Lower leg skin (tissue), 4 donors: ENCODE data around the gene LSM5. TPM values are rescaled to one million over a fixed set of nuclear protein-coding genes. Genes with fewer than 3 reads are reported as not detected.

Source experiments
- DNase-seq, 2 donors: peaks; one replicate each; pipeline ENCODE4 v3.0.0-alpha.2; 2019; ENCODE audit warnings: low spot score in 2 of 2
- H3K4me3 ChIP-seq: fragments of 200-600 bp; sonication (generic); 2 replicates; pipeline ENCODE4 v1.5.1; 2017; ENCODE audit warnings: mild to moderate bottlenecking, low read depth; ENCODE audit not compliant: poor library complexity, severe bottlenecking
- CTCF ChIP-seq, 3 donors: fragments of 450-650 bp; IDR thresholded peaks; one replicate each; pipeline ENCODE4 v1.5.1; 2016; ENCODE audit warnings: antibody characterized with exemption in 3 of 3, mild to moderate bottlenecking in 3 of 3, moderate library complexity in 2 of 3
- POLR2A ChIP-seq, 2 donors: fragments of 450-650 bp; IDR thresholded peaks; one replicate each; pipeline ENCODE4 v1.6.1; 2016 to 2017; ENCODE audit warnings: antibody characterized with exemption in 2 of 2, mild to moderate bottlenecking in 1 of 2, moderate library complexity in 1 of 2
- WGBS, 2 donors: methylation state at CpG; one replicate each; pipeline ENCODE4 v1.1.5; 2018; 5-methylcytosine and 5-hydroxymethylcytosine counted together
- intact Hi-C: fragments of 100-400 bp; cut with DNase I; formaldehyde crosslinking; loops from one replicate; pipeline ENCODE4 v1.15.0; 2023; ENCODE audit warnings: low total_unique reads
- total RNA-seq, 4 donors: library from RNA; depleted of rRNA; stranded (reverse); fragments of >200 nt; gene quantifications; one replicate each; pipeline ENCODE4 v1.1.0, GENCODE V29; 2016

Gene LSM5
- 10 to 100 TPM; 10.7 to 15.0 (median 12.4) TPM for total RNA-seq

- 0 to 1% methylated on average over 37 to 38 of the region's 38 CpGs for WGBS, 2 donors
- intact Hi-C loops, result no loop called here
- peak within 1 kb of the TSS; percentile 76 for H3K4me3 ChIP-seq
- DNase-seq, result peak; percentile 90 to 97
- TF ChIP-seq CTCF (IDR thresholded peaks at IDR 0.05) (no peak), POLR2A (IDR thresholded peaks at IDR 0.05) (no peak)
Measured at GRCh38 chr7:32490127-32490796, at the start of gene LSM5. Gene LSM5 (minus strand): TSS chr7:32490380. CDS start chr7:32490365, 15 bp downstream.

- H3K4me3 ChIP-seq, result no peak overlapping the region
- no peak for TF ChIP-seq POLR2A (IDR thresholded peaks at IDR 0.05)
- TF ChIP-seq CTCF (IDR thresholded peaks at IDR 0.05), result no peak
- WGBS, 2 donors, result 92 to 95% methylated on average over 2 of the region's 2 CpGs
- intact Hi-C loops, result no loop called here
- no peak for DNase-seq
Measured at GRCh38 chr7:32539366-32539765, 49.2 kb upstream of the LSM5 start.

- intact Hi-C loops, result no loop called here
- no peak for DNase-seq
- TF ChIP-seq CTCF (IDR thresholded peaks at IDR 0.05) (no peak), POLR2A (IDR thresholded peaks at IDR 0.05) (no peak)
- no peak overlapping the region for H3K4me3 ChIP-seq
- 55 to 84% methylated on average over 4 of the region's 4 CpGs for WGBS, 2 donors
Measured at GRCh38 chr7:32537760-32538159, 47.6 kb upstream of the LSM5 start.

GRCh38 chr7:32536585-32536984, 46.4 kb upstream of the LSM5 start:
- TF ChIP-seq POLR2A (IDR thresholded peaks at IDR 0.05), result no peak
- TF ChIP-seq CTCF (IDR thresholded peaks at IDR 0.05), result no peak
- WGBS, 2 donors, result 0 to 26% methylated on average over 1 of the region's 1 CpG

GRCh38 chr7:32536016-32536415, 45.8 kb upstream of the LSM5 start:
- TF ChIP-seq CTCF (IDR thresholded peaks at IDR 0.05) (no peak), POLR2A (IDR thresholded peaks at IDR 0.05) (no peak)
- intact Hi-C loops, result no loop called here
- WGBS, 2 donors, result 93 to 96% methylated on average over 2 of the region's 2 CpGs
- no peak for DNase-seq
- no peak overlapping the region for H3K4me3 ChIP-seq

More at GRCh38 chr7:32536585-32536984, 46.4 kb upstream of the LSM5 start:
- DNase-seq, result no peak
- no peak overlapping the region for H3K4me3 ChIP-seq
- intact Hi-C loops, result no loop called here
